H9 (cell line): ENCODE data around the gene DENND10. TPM values are rescaled to one million over a fixed set of nuclear protein-coding genes. Genes with fewer than 3 reads are reported as not detected.

Source experiments
- DNase-seq: peaks from one replicate; pipeline ENCODE4 v3.0.0-alpha.2; 2017
- H2AFZ ChIP-seq: one replicate; pipeline ENCODE4 v1.6.1; 2013; ENCODE audit warnings: mild to moderate bottlenecking, low read length, control low read depth, moderate library complexity
- H2AK5ac ChIP-seq: 2 replicates; pipeline ENCODE4 v1.6.1; 2013; ENCODE audit warnings: low read length, control low read depth, mixed read lengths; ENCODE audit not compliant: insufficient read length
- H2BK120ac ChIP-seq: one replicate; pipeline ENCODE4 v1.6.1; 2013; ENCODE audit warnings: low read depth, mild to moderate bottlenecking, low read length, control low read depth, inconsistent platforms; ENCODE audit not compliant: poor library complexity, severe bottlenecking
- H2BK12ac ChIP-seq: 2 replicates; pipeline ENCODE4 v1.6.1; 2013; ENCODE audit warnings: low read length, control low read depth, mixed read lengths, low read depth; ENCODE audit not compliant: insufficient read length
- H2BK15ac ChIP-seq: 2 replicates; pipeline ENCODE4 v1.6.1; 2013; ENCODE audit warnings: low read depth, low read length, control low read depth
- H2BK20ac ChIP-seq: one replicate; pipeline ENCODE4 v1.6.1; 2013; ENCODE audit warnings: low read depth, mild to moderate bottlenecking, low read length, control low read depth, inconsistent platforms; ENCODE audit not compliant: poor library complexity, severe bottlenecking
- H2BK5ac ChIP-seq: 2 replicates; pipeline ENCODE4 v1.6.1; 2013; ENCODE audit warnings: low read length, control low read depth, mixed read lengths; ENCODE audit not compliant: insufficient read length
- H3K14ac ChIP-seq: 2 replicates; pipeline ENCODE4 v1.6.1; 2013; ENCODE audit warnings: low read length, control low read depth; ENCODE audit not compliant: insufficient read depth
- H3K18ac ChIP-seq: 2 replicates; pipeline ENCODE4 v1.6.1; 2013; ENCODE audit warnings: low read depth, mild to moderate bottlenecking, mixed read lengths, low read length, control low read depth; ENCODE audit not compliant: insufficient read length
- H3K23ac ChIP-seq: 2 replicates; pipeline ENCODE4 v1.6.1; 2013; ENCODE audit warnings: low read length, control low read depth, mixed read lengths, low read depth; ENCODE audit not compliant: insufficient read length
- H3K23me2 ChIP-seq: 2 replicates; pipeline ENCODE4 v1.6.1; 2013; ENCODE audit warnings: low read depth, mild to moderate bottlenecking, mixed read lengths, low read length, control low read depth; ENCODE audit not compliant: insufficient read length, poor library complexity, severe bottlenecking
- H3K27ac ChIP-seq: 2 replicates; pipeline ENCODE4 v1.5.1; 2013; ENCODE audit warnings: low read length, control low read depth, mixed read lengths, low read depth; ENCODE audit not compliant: insufficient read length
- H3K27me3 ChIP-seq: 2 replicates; pipeline ENCODE4 v1.6.1; 2013; ENCODE audit warnings: low read length, control low read depth, inconsistent platforms; ENCODE audit not compliant: insufficient read depth
- H3K4ac ChIP-seq: 2 replicates; pipeline ENCODE4 v1.6.1; 2013; ENCODE audit warnings: low read depth, mild to moderate bottlenecking, control low read depth, inconsistent platforms, low read length, moderate library complexity
- H3K4me1 ChIP-seq: 2 replicates; pipeline ENCODE4 v1.6.1; 2013; ENCODE audit warnings: low read length, control low read depth, inconsistent platforms; ENCODE audit not compliant: insufficient read depth
- H3K4me2 ChIP-seq: 2 replicates; pipeline ENCODE4 v1.6.1; 2013; ENCODE audit warnings: low read length, control low read depth, mixed read lengths; ENCODE audit not compliant: insufficient read length, insufficient read depth
- H3K56ac ChIP-seq: 2 replicates; pipeline ENCODE4 v1.6.1; 2013; ENCODE audit warnings: low read depth, mild to moderate bottlenecking, mixed read lengths, low read length, control low read depth; ENCODE audit not compliant: insufficient read length
- H3K79me1 ChIP-seq: 2 replicates; pipeline ENCODE4 v1.6.1; 2013; ENCODE audit warnings: low read depth, mild to moderate bottlenecking, moderate library complexity, low read length, control low read depth, inconsistent platforms; ENCODE audit not compliant: insufficient read depth, poor library complexity, severe bottlenecking
- H3K79me2 ChIP-seq: 2 replicates; pipeline ENCODE4 v1.6.1; 2013; ENCODE audit warnings: low read length, control low read depth, inconsistent platforms; ENCODE audit not compliant: insufficient read depth
- H3K9ac ChIP-seq: 2 replicates; pipeline ENCODE4 v1.6.1; 2013; ENCODE audit warnings: low read length, control low read depth, mixed read lengths; ENCODE audit not compliant: insufficient read length; ENCODE audit errors: extremely low read depth
- H3K9me3 ChIP-seq: one replicate; pipeline ENCODE4 v1.6.1; 2013; ENCODE audit warnings: low read depth, low read length, inconsistent platforms; ENCODE audit not compliant: control insufficient read depth
- H3T11ph ChIP-seq: one replicate; pipeline ENCODE4 v1.6.1; 2013; ENCODE audit warnings: mild to moderate bottlenecking, low read length, control low read depth, inconsistent platforms
- H4K20me1 ChIP-seq: one replicate; pipeline ENCODE4 v1.6.1; 2013; ENCODE audit not compliant: control insufficient read depth, insufficient read length, insufficient read depth
- H4K5ac ChIP-seq: 2 replicates; pipeline ENCODE4 v1.6.1; 2013; ENCODE audit warnings: low read depth, mild to moderate bottlenecking, mixed read lengths, low read length, control low read depth; ENCODE audit not compliant: insufficient read length
- H4K8ac ChIP-seq: replicated peaks from 2 replicates; pipeline ENCODE4 v1.6.1; 2013; ENCODE audit warnings: low read length, control low read depth, mixed read lengths, low read depth; ENCODE audit not compliant: insufficient read length
- H4K91ac ChIP-seq: 2 replicates; pipeline ENCODE4 v1.6.1; 2013; ENCODE audit warnings: low read depth, mild to moderate bottlenecking, moderate library complexity, mixed read lengths, low read length, control low read depth; ENCODE audit not compliant: insufficient read length
- H3K27ac Mint-ChIP-seq, 3 experiments: 2 replicates in 2 of 3; 3 replicates in 1 of 3; pipeline ENCODE4 v1.8.0; 2020 to 2021; ENCODE audit warnings: mixed read lengths in 3 of 3, mild to moderate bottlenecking in 1 of 3, moderate library complexity in 1 of 3
- H3K27me3 Mint-ChIP-seq: 2 replicates; pipeline ENCODE4 v1.8.0; 2021; ENCODE audit warnings: low read depth, mild to moderate bottlenecking, moderate library complexity, mixed read lengths
- H3K36me3 Mint-ChIP-seq, 3 experiments: 2 replicates in 2 of 3; 3 replicates in 1 of 3; pipeline ENCODE4 v1.8.0; 2020 to 2021; ENCODE audit warnings: low read depth in 3 of 3, mixed read lengths in 3 of 3; ENCODE audit not compliant: insufficient read depth in 1 of 3
- H3K4me1 Mint-ChIP-seq, 2 experiments: 2 replicates each; pipeline ENCODE4 v1.8.0; 2020; ENCODE audit warnings: mixed read lengths in 2 of 2
- H3K4me3 Mint-ChIP-seq, 2 experiments: 2 replicates in 1 of 2; 3 replicates in 1 of 2; pipeline ENCODE4 v1.8.0; 2020 to 2021; ENCODE audit warnings: mild to moderate bottlenecking in 2 of 2, mixed read lengths in 2 of 2, moderate library complexity in 1 of 2
- H3K9me3 Mint-ChIP-seq, 2 experiments: 2 replicates in 1 of 2; 3 replicates in 1 of 2; pipeline ENCODE4 v1.8.0; 2020; ENCODE audit warnings: mild to moderate bottlenecking in 2 of 2, mixed read lengths in 2 of 2, moderate library complexity in 1 of 2
- CTCF ChIP-seq: fragments of 200-600 bp; sonication (generic); conservative IDR thresholded peaks from 3 replicates; pipeline ENCODE4 v1.8.0; 2021; ENCODE audit warnings: antibody characterized with exemption, mild to moderate bottlenecking
- WGBS: extraction: QIAGEN DNeasy Blood & Tissue Kit; methylation state at CpG from one replicate; pipeline ENCODE4 v1.1.7; 2013; ENCODE audit warnings: missing lambda C conversion rate, low lambda C conversion rate, mixed read lengths; ENCODE audit not compliant: insufficient read length; ENCODE audit errors: extremely low coverage; 5-methylcytosine and 5-hydroxymethylcytosine counted together
- total RNA-seq: library from RNA; stranded (reverse); gene quantifications from 2 replicates; pipeline ENCODE4 v1.2.1, GENCODE V29; 2021

DENND10 gene
- total RNA-seq, 1 experiment from 2014 or later: 63.2 TPM

- H3T11ph ChIP-seq: no peak overlapping the region
- no peak overlapping the region for H3K14ac ChIP-seq
- no peak overlapping the region for H2AK5ac ChIP-seq
- Mint-ChIP-seq H3K27ac (peak overlapping the region in 1 of 3 experiments; percentile 32; a peak in 1 of 7 replicates), H3K36me3 (peaks cover 70 to 97% (median 97%) of the 10 kb centered on the region in 3 experiments; a peak in 6 of 7 replicates), H3K4me3 (no peak overlapping the region), H3K27me3 (no peaks in the 10 kb centered on the region), H3K9me3 (no peaks in the 10 kb centered on the region), H3K4me1 (no peaks in the 10 kb centered on the region)
- H3K27me3 ChIP-seq: no peaks in the 10 kb centered on the region
- H3K18ac ChIP-seq: no peak overlapping the region
- no peaks in the 10 kb centered on the region for H3K23me2 ChIP-seq
- no peaks in the 10 kb centered on the region for H3K79me1 ChIP-seq
- no peaks in the 10 kb centered on the region for H4K20me1 ChIP-seq
- no peak overlapping the region for H2BK5ac ChIP-seq
- no peak for DNase-seq
- no peak overlapping the region for H4K8ac ChIP-seq
- no peak overlapping the region for H3K56ac ChIP-seq
- no peak overlapping the region for H2BK20ac ChIP-seq
- no peak overlapping the region for H4K91ac ChIP-seq
- no peak for TF ChIP-seq CTCF
- no peak overlapping the region for H2AFZ ChIP-seq
- no peak overlapping the region for H4K5ac ChIP-seq
- H3K9me3 ChIP-seq: no peaks in the 10 kb centered on the region
- no peak overlapping the region for H2BK12ac ChIP-seq
- no CpG with 5 or more reads among the region's 11 CpGs for whole genome bisulfite sequencing
- no peak overlapping the region for H3K27ac ChIP-seq
- H2BK120ac ChIP-seq: no peak overlapping the region
- no peak overlapping the region for H3K4me2 ChIP-seq
- no peak overlapping the region for H2BK15ac ChIP-seq
- peaks cover 4% of the 10 kb centered on the region; the same call in 1 of the 2 replicates for H3K79me2 ChIP-seq
- no peak overlapping the region for H3K23ac ChIP-seq
- H3K4ac ChIP-seq: no peak overlapping the region
- no peak overlapping the region for H3K9ac ChIP-seq
- H3K4me1 ChIP-seq: no peaks in the 10 kb centered on the region
These were observed 45.9 kb upstream of the DENND10 start for GRCh38 chr10:119058010-119058409.
